HL-60/S4 treated with phorbol 12-myristate 13-acetate at 8.2 ng/mL for 4 days and 3 days (cell line): ENCODE data around the gene KDM4B.

Experiments
- in situ Hi-C: fragments of 300-500 bp; cut with MboI; formaldehyde crosslinking; loops from 2 replicates; pipeline ENCODE4 v1.15.0; 2022; ENCODE audit warnings: low sequenced_read_pairs

KDM4B gene

DNA sequence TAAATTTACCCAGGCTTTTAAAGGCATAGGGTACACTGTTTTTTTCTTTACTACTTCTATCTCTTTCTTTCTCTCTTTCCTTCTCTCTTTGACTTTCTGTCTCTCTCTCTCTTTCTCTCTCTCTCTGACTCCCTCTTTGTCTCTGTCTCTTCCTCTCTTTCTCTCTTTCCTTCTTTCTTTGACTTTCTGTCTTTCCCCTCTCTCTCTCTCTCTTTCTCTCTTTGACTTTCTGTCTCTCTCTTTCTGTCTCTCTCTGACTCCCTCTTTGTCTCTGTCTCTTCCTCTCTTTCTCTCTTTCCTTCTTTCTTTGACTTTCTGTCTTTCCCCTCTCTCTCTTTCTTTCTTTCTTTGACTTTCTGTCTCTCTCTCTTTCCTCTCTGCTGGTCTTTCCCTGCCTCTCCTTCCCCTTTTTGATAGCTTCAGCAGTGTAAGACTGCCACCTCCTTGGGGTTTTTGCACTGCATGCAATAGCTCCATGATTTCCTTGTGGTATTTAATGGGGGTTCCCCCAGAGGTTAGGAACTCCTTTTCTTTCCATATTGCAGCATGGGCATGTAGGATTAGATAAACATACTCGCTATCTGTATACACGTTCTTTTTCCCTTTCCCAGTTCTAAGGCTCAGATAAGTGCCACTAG lies 191.4 kb downstream of the KDM4B start:
- in situ Hi-C loops = loop anchor here (10.0 kb wide), 1 partner anchor 105 kb away; no protein-coding TSS in a partner anchor

DNA sequence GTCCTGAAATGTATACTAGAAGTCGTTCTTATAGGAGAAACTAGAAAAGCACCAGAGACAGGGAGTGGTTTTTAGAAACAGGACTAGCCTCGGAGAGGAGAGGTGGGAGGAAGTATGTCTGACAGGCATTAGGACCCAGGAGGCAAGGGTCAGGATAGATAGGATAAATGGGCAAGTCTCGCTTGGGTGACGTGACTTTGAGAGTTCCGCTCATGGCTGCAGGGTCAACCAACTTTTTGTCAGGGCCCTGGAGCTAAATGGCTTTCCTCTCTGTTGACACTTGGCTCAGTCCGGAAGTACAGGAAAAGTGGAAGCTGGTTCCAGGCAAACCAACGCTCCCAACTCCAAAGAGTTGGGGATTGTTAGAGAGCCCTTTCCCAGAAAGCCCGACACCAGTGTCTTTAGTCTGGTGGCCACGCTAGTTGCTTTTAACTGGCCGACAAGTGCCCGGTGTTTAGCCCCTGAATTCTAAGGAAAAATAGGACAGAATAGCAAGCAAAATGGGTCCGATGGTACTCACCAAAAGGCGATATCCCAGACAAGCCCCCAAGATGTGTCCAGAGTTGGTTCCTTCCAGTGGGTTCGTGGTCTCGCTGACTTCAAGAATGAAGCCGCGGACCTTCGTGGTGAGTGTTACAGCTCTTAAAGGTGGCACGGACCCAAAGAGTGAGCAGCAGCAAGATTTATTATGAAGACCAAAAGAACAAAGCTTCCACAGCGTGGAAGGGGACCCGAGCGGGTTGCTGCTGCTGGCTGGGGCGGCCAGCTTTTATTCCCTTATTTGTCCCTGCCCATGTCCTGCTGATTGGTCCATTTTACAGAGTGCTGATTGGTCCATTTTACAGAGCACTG lies 196.2 kb downstream of the KDM4B start:
- in situ Hi-C loops = loop anchor here (10.0 kb wide), 1 partner anchor 110 kb away; no protein-coding TSS in a partner anchor

DNA sequence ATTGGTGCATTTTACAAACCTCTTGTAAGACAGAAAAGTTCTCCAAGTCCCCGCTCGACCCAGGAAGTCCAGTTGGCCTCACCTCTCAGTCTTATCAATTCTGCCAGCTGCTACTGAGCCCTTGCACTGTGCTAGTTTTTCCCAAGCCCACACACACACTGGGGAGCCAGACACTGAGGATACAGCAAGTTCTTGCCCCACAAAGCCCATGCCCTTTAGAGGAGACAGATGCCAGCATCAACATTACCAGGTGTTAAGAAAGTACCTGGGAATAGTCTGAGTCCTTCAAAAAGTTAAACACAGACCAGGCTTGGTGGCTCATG lies 196.7 kb downstream of the KDM4B start:
- in situ Hi-C loops = loop anchor here (10.0 kb wide), 1 partner anchor 111 kb away; no protein-coding TSS in a partner anchor

DNA sequence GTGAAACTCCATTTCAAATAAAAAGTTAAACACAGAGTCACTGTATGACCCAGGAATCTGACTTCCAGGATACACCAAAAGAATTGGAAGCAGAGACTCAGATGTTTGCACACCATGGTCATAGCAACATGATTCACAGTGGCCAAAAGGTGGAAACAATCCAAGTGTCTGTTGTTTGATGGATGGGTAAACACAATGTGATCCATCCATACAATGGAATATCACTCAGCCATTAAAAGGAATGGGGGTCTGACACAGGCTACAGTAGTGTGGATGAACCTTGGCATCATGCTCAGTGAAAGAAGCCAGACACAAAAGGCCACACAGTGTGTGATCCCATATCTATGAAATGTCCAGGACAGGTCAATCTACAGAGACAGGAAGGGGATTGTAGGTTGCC lies 197.3 kb downstream of the KDM4B start:
- in situ Hi-C loops = loop anchor here (10.0 kb wide), 1 partner anchor 111 kb away; no protein-coding TSS in a partner anchor

DNA sequence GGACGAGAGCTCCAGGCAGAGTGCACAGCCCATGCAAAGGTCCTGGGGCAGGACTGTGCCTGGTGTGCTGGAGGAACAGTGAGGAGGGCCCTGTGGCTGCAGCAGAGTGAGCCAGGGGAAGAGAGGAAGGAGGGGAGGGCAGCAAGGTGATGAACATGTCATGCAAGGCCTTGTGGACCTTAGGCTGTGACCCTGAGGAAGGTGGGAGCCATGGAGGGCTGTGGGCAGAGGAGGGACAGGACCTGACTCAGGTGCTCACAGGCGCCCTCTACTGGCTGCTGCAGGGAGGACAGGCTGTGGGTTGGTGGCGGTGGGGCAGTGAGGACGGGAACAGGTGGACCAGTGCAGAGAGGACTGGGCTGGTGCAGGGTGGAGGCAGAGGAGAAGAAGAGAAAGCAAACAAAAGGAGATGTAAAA lies 201.4 kb downstream of the KDM4B start:
- in situ Hi-C loops = no loop called here

DNA sequence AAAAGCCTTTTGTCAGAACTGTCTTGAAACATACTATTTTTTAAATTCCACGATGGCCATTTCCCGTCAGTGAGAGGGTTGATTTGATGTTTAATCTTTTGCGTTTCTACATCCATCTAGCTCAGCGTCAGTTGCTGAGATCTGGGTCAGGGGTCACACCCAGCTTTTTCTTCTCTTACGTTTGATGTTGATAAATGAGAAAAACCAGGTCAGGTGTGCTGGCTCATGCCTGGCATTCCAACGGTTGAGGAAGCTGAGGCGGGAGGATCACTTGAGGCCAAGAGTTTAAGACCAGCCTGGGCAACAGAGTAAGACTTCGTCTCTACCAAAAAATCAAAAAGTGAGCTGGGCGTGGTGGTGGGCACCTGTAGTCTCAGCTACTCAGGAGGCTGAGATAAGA lies 202.8 kb downstream of the KDM4B start:
- in situ Hi-C loops = no loop called here

DNA sequence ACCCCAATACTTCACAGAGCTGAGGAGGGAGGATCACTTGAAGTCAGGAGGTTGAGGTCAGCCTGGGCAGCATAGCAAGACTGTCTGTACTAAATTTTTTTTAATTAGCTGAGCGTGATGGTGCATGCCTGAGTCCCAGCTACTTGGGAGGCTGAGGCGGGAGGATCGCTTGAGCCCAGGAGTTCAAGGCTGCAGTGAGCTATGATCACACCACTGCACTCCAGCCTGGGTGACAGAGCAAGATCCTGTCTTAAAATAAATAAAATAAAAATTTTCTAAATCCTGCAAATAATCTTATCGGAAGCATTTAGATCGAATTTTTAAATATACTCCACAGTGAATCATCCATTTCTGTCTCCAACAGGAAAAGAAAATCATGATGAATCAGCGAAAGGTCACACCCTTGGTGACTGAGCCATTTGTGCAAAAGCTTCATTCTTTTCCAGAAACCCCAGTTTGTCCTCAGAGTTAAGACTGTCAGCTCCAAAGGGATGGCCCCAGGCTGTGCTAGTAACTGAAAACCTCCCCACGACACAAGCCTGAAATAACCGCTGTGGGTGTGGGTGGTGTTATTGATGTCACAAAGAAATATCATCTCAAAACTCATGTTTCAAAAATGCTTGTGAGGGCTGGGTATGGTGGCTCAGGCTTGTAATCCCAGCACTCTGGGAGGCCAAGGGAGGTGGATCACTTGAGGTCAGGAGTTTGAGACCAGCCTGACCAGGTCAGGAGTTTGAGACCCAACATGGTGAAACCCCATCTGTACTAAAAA lies 204.1 kb downstream of the KDM4B start:
- in situ Hi-C loops = no loop called here

DNA sequence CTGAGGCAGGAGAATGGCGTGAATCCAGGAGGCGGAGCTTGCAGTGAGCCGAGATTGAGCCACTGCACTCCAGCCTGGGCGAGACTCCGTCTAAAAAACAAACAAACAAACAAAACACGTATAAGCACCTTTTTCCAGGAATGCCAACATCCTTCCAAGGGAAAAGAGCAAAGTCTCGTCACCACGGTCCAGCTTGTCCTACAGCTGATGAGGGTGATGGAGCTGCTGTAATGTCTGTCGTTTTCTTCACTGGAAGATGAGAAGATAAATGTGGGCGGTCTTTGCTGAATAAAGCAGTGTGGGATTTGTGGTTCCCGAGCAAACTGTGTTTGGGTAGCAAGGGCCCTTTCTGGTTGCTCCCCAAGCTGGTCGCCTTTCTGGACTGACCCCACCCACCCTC lies 205.1 kb downstream of the KDM4B start:
- in situ Hi-C loops = no loop called here

DNA sequence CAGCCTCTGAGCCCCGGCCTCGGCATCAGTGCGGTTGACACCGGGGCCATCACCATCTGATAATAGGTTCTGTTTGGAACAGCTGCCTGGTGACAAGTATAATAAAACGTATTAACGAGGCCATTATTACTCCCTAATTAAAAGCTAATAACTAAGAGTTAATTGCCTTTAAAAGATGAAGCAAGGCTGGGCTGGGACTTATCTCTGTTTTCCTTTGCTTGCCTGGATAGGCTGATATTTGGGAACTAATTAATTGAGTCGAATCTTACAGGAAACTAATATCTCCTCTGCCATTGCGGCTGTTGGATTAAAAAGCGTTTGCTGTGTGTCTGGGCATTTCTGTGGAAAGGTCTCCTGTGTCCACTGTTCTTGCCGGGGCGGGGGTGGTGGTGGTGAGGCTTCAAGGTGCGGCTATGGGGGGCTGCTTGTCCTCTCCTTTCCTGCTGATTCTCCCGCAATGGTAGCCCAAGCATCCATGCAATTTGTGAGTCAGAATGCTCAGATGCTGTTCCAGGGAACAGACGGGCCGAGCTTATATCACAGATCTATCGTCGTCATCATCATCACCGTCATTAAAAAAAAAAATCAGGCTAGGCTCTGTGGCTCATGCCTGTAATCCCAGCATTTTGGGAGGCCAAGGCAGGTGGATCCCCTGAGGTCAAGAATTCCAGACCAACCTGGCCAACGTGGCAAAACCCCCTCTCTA lies 209.0 kb downstream of the KDM4B start:
- in situ Hi-C loops = no loop called here

DNA sequence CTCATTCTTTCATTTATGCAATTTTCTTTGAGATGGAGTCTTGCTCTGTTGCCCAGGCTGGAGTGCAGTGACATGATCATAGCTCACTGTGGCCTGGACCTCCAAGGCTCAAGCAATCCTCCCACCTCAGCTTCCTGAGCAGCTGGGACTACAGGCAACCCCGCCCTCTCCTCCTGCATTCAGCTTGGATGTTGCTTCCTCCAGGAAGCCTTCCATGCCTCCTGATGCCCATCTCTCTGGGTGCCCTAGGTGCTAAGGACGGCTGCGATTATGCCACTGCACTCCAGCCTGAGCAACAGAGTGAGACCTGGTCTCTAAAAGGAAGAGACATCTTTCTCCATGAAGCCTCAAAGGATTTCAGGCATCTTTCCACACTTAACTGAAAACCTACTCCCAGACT lies 209.9 kb downstream of the KDM4B start:
- in situ Hi-C loops = no loop called here

DNA sequence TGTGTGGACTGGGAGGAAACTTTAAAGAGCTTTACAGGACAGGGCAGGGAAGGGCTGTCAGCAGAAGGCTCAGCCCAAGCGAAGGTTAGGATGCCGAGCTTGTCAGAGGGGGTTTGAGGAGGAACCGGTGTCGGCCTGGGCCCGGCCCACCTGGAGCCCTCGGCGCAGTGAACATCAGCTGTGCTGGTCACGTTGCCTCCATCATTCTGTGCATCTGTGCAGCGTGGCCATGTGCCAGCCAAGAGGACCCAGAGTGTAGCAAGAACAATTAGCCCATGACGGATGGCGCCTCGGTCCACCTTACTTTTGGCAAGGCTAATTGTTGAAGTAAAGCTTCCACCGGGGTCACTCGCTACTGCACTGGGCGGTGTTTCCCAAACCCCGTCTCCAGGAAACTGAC lies 210.3 kb downstream of the KDM4B start:
- in situ Hi-C loops = no loop called here

DNA sequence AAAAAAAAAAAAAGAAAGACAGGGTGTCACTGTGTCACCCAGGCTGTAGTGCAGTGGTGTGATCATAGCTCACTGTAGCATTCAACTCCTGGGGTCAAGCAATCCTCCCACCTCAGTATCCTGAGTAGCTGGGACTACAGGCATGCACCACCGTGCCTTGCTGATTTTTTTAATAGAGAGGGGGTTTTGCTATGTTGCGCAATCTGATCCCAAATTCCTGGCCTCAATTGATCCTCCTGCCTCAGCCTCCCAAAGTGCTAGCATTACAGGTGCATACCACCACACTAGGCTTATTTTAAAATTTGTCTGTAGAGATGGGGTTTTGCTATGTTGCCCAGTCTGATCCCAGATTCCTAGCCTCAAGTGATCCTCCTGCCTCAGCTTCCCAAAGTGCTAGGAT lies 212.4 kb downstream of the KDM4B start:
- in situ Hi-C loops = no loop called here

DNA sequence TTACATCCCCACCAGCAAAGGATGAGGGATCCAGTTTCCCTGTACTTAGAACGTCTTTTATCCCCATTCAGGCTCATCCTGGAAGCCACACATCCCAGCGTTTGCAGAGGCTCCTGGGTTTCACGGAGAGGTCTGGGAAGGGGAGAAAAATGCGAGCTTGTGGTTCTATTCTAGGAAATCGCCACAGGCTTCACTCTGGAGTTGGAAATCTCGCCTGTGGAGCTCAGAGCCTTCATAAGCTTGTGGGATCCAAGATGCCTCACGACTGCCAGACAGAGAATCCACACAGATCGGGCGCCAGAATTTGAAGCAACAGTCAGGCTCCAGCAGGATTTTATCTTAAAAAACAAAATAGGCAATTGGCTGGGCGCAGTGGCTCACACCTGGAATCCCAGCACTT lies 213.8 kb downstream of the KDM4B start:
- in situ Hi-C loops = no loop called here

DNA sequence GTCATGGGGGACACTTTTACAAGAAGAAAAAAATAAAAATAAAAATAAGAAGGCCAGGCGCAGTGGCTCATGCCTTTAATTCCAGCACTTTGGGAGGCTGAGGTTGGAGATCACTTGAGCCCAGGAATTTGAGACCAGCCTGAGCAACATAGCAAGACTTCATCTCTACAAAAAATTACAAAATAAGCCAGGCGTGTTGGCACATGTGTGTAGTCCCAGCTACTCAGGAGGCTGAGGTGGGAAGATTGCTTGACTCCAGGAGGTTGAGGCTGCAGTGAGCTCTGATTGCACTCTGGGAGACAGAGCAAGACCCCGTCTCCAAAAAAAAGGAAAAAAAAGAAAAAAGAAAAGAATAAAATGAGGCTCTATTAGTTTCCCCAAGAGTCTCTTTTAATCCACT lies 214.7 kb downstream of the KDM4B start:
- in situ Hi-C loops = no loop called here

DNA sequence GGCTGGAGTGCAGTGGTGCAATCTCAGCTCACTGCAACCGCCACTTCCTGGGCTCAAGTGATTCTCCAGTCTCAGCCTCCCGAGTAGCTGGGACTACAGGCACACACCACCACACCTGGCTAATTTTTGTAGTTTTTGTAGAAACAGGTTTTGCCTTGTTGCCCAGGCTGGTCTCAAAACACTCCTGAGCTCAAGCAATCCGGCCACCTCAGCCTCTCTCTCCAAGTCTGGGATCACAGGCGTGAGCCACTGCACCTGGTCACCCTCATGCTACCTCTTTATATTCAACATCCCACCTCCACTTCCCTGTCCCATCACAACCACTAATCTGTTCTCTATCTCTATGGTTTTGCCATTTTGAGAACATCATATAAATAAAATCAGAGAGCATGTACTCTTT lies 216.0 kb downstream of the KDM4B start:
- in situ Hi-C loops = no loop called here

DNA sequence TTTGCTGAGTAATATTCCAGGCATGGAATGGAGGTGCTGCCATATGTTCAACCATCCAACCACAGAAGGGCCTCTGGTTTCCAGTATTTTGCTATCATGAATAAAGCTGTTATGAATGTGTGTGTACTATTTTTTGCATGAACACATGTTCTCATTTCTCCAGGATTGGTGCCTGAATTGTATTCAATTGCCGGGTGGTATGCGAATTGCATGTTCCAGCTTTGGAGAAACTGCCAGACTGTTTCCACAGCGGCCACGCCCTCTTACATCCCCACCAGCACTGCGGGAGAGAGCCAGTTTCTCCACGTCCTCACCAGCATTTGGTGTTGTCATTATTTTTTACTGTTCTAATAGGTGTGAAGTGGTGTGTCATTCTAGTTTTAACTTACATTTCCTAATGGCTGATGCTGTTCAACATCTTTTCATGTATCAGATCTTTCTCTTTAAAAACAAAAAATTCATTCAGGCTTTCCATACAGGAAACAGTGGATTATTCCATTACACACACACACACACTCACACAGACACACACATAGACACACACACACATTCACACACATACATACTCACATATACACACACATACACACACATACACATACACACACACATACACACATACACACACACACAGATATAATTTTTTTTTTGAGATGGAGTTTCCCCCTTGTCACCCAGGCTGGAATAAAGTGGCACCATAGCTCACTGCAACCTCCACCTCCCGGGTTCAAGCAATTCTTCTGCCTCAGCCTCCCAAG lies 217.6 kb downstream of the KDM4B start:
- in situ Hi-C loops = no loop called here

DNA sequence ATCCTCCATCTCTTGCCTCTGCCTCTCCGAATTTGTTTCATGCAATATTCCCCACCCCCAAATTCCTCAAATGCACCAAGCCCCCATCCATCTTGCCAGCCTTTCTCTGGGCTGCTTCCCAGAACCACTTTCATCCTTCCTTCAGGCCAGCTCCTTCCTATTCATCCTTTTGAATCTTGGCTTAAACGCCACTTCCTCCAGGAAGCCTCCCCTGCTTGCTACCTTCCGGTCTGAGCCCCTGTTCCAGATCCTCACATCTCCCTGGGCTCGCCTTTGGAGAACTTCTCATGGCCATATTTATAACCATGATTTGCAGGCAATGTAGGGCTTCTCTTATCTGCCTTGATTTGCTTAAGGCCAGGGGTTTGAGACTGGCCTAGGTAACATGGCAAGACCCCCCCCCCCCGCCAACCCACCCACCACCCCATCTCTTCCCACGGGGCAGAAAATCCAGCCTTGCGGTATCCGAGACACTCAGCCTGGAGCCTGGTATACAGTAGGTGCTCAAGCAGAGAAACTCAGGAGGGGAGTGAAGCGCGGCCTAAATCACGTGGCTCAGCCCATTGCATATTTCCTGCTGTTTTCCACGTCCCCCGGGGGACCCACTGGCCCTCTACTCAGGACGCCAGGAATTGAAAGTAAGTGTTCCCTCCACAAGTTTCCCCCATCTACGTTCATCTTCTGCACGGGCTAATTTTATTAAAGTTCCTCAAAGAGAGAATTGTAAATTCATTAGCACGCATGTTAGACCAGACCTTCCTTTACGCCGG lies 219.8 kb downstream of the KDM4B start:
- in situ Hi-C loops = no loop called here

DNA sequence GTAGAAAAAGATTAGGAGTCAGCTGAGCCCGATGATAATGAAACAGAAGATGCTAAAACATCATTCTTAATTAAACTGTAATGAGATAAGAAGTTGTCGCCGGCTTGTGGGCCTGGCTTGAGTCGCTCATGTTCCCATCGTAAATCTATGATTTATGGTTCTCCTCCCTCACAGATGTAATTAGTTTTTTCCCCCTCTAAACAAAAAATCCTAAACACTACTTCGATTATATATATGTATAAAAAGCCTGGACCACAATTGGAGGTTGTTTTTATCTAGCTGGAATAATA lies 220.3 kb downstream of the KDM4B start:
- in situ Hi-C loops = no loop called here

DNA sequence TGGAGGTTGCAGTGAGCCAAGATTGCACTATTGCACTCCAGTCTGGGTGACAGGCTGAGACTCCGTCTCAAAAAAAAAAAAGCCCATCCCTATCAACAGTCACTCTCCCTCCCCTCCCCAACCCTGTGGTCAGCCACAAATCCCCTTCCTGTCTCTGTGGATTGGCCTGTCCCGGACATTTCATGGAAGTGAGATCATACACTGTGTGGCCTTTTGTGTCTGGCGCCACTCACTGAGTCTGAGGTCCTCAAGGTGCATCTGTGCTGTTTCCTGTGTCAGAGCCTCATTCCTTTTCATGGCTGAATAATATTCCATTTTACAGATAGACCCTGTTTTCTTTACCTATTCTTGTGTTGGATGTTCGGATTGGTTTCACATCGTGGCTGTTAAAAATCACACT lies 222.2 kb downstream of the KDM4B start:
- in situ Hi-C loops = no loop called here

DNA sequence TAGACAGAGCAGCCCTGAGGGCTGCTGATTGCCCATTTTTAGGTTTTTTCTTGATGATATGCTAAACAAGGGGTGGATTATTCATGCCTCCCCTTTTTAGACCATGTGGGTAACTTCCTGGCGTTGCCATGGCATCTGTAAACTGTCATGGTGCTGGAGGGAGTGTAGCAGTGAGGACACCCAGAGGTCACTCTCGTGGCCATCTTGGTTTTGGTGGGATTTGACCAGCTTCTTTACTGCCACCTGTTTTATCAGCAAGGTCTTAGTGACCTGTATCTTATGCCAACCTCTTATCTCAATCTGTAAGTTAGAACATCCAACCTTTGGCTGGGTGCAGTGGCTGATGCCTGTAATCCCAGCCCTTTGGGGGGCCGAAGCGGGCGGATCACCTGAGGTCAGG lies 223.7 kb downstream of the KDM4B start:
- in situ Hi-C loops = no loop called here
